Endometrial microvascular endothelial cells (primary cell): ENCODE data around the gene NOB1. TPM values are rescaled to one million over a fixed set of nuclear protein-coding genes. Genes with fewer than 3 reads are reported as not detected.

Experiments
- in situ Hi-C: cut with HindIII; loops from 2 replicates; pipeline ENCODE4 v1.10.0; 2017; ENCODE audit warnings: low sequenced_read_pairs, low pct_unique_long_range_greater_than_20kb; ENCODE audit errors: inconsistent ontology term
- total RNA-seq: library from RNA; depleted of rRNA; stranded (reverse); fragments of >200 nt; gene quantifications from one replicate; pipeline ENCODE4 v1.2.3, GENCODE V29; 2015; ENCODE audit errors: inconsistent ontology term

Gene NOB1
- total RNA-seq, 1 donor from 2014 or later = 43.9 TPM

- in situ Hi-C loops = no loop called here
Measured at GRCh38 chr16:69725480-69726312, 29.0 kb downstream of the NOB1 start.

GRCh38 chr16:69724981-69725479, 29.7 kb downstream of the NOB1 start:
- in situ Hi-C loops = no loop called here

GRCh38 chr16:69724414-69724873, 30.3 kb downstream of the NOB1 start:
- in situ Hi-C loops = no loop called here

- in situ Hi-C loops = no loop called here
Measured at GRCh38 chr16:69721441-69721957, 33.2 kb downstream of the NOB1 start.

- in situ Hi-C loops = no loop called here
Measured at GRCh38 chr16:69720822-69721430, 33.8 kb downstream of the NOB1 start.

- in situ Hi-C loops = no loop called here
Measured at GRCh38 chr16:69718111-69718764, 36.5 kb downstream of the NOB1 start.

- in situ Hi-C loops = no loop called here
Measured at GRCh38 chr16:69717066-69717465, 37.7 kb downstream of the NOB1 start.

- in situ Hi-C loops = no loop called here
Measured at GRCh38 chr16:69712914-69713581, 41.7 kb downstream of the NOB1 start.

- in situ Hi-C loops = no loop called here
Measured at GRCh38 chr16:69712277-69712676, 42.4 kb downstream of the NOB1 start.

- in situ Hi-C loops = no loop called here
Measured at GRCh38 chr16:69711115-69711740, 43.5 kb downstream of the NOB1 start.

GRCh38 chr16:69709456-69710084, 45.2 kb downstream of the NOB1 start:
- in situ Hi-C loops = no loop called here

GRCh38 chr16:69707920-69708683, 46.6 kb downstream of the NOB1 start:
- in situ Hi-C loops = no loop called here

GRCh38 chr16:69706975-69707340, 47.8 kb downstream of the NOB1 start:
- in situ Hi-C loops = no loop called here

GRCh38 chr16:69706256-69706974, 48.3 kb downstream of the NOB1 start:
- in situ Hi-C loops = no loop called here

GRCh38 chr16:69703638-69704037, 51.1 kb downstream of the NOB1 start:
- in situ Hi-C loops = no loop called here

GRCh38 chr16:69701866-69702265, 52.9 kb downstream of the NOB1 start:
- in situ Hi-C loops = no loop called here

- in situ Hi-C loops = no loop called here
Measured at GRCh38 chr16:69701452-69701851, 53.3 kb downstream of the NOB1 start.
